Measurements from ENCODE around the gene NFATC3.

The NFATC3 gene

GRCh38 chr16:68233085-68233834, 148.1 kb downstream of the NFATC3 start:
- FAIRE-seq: no peak

GRCh38 chr16:68233835-68234187, 148.6 kb downstream of the NFATC3 start:
- FAIRE-seq: no peak

- no peak for FAIRE-seq
Measured at GRCh38 chr16:68234188-68235107, 149.3 kb downstream of the NFATC3 start.

GRCh38 chr16:68235108-68235886, 150.1 kb downstream of the NFATC3 start:
- no peak for FAIRE-seq

GRCh38 chr16:68235887-68236136, 150.6 kb downstream of the NFATC3 start, which contains the start of gene ESRP2:
ESRP2 (minus strand) TSS chr16:68236127; CDS start chr16:68236045, 82 bp downstream.
- FAIRE-seq: no peak

GRCh38 chr16:68236137-68236825, 151.1 kb downstream of the NFATC3 start:
- FAIRE-seq: no peak

- no peak for FAIRE-seq
Measured at GRCh38 chr16:68236826-68237242, 151.7 kb downstream of the NFATC3 start.

- peak; percentile 97 for FAIRE-seq
Measured at GRCh38 chr16:68237243-68238028, 152.3 kb downstream of the NFATC3 start.

- FAIRE-seq: no peak
Measured at GRCh38 chr16:68238029-68238345, 152.8 kb downstream of the NFATC3 start.

GRCh38 chr16:68242085-68242484, 156.9 kb downstream of the NFATC3 start:
- no peak for FAIRE-seq

GRCh38 chr16:68242926-68243858, 158.0 kb downstream of the NFATC3 start:
- no peak for FAIRE-seq

- no peak for FAIRE-seq
Measured at GRCh38 chr16:68244481-68244902, 159.3 kb downstream of the NFATC3 start.

- no peak for FAIRE-seq
Measured at GRCh38 chr16:68244903-68245853, 160.0 kb downstream of the NFATC3 start, which contains the start of gene PLA2G15. PLA2G15 (plus strand) TSS chr16:68245373; CDS start chr16:68245427, 54 bp downstream.

- no peak for FAIRE-seq
Measured at GRCh38 chr16:68246121-68246520, 161.0 kb downstream of the NFATC3 start.

GRCh38 chr16:68246666-68247065, 161.5 kb downstream of the NFATC3 start:
- no peak for FAIRE-seq

- FAIRE-seq: no peak
Measured at GRCh38 chr16:68247400-68247799, 162.2 kb downstream of the NFATC3 start.

GRCh38 chr16:68247932-68248331, 162.8 kb downstream of the NFATC3 start:
- FAIRE-seq: no peak

GRCh38 chr16:68249371-68249770, 164.2 kb downstream of the NFATC3 start:
- FAIRE-seq: no peak

GRCh38 chr16:68250951-68251350, 165.8 kb downstream of the NFATC3 start:
- FAIRE-seq: no peak

Measured in endometrium (tissue), 2 donors.